ENCODE results near the gene SERPINE1.

- TF ChIP-seq, protein P1, sequence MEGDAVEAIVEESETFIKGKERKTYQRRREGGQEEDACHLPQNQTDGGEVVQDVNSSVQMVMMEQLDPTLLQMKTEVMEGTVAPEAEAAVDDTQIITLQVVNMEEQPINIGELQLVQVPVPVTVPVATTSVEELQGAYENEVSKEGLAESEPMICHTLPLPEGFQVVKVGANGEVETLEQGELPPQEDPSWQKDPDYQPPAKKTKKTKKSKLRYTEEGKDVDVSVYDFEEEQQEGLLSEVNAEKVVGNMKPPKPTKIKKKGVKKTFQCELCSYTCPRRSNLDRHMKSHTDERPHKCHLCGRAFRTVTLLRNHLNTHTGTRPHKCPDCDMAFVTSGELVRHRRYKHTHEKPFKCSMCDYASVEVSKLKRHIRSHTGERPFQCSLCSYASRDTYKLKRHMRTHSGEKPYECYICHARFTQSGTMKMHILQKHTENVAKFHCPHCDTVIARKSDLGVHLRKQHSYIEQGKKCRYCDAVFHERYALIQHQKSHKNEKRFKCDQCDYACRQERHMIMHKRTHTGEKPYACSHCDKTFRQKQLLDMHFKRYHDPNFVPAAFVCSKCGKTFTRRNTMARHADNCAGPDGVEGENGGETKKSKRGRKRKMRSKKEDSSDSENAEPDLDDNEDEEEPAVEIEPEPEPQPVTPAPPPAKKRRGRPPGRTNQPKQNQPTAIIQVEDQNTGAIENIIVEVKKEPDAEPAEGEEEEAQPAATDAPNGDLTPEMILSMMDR (IDR thresholded peaks at IDR 0.05): no peak
- no peak for TF ChIP-seq POLR2A (IDR thresholded peaks at IDR 0.05)
Measured at GRCh38 chr7:101100858-101101847, 25.8 kb upstream of the SERPINE1 start.
